ENCODE results near the gene ZBTB20.

ZBTB20 gene

DNA sequence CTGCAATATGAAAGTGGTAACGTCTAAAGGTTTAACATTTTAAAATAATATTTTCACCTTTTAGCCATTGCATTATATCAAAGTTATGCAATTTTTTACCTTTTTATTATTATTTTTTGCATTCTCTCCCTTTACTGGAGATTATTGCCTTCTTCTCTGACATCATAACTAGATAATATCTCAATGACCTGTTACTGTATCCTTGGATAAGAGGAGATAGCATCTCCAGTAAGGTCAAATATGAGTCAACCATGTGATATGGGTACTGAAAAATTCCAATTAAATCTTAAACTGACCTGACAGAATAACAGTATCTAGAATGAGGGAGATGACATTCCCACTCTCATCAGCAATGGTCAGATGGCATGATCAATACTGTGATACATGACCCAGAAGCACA, 108.3 kb downstream of the ZBTB20 start:
- TF ChIP-seq TAF1 (IDR thresholded peaks at IDR 0.05; ENCODE audit: borderline replicate concordance, insufficient read depth, low read length) (no peak), SIN3A (IDR thresholded peaks at IDR 0.05; ENCODE audit: borderline replicate concordance, insufficient read depth, low read length) (no peak), POLR2AphosphoS5 (IDR thresholded peaks at IDR 0.05; ENCODE audit: low read depth, low read length) (no peak), FOXP2 (optimal IDR thresholded peaks at IDR 0.05; ENCODE audit: borderline replicate concordance, extremely low read depth, extremely low read length, insufficient read depth) (no peak)
- TF ChIP-seq, protein P1, sequence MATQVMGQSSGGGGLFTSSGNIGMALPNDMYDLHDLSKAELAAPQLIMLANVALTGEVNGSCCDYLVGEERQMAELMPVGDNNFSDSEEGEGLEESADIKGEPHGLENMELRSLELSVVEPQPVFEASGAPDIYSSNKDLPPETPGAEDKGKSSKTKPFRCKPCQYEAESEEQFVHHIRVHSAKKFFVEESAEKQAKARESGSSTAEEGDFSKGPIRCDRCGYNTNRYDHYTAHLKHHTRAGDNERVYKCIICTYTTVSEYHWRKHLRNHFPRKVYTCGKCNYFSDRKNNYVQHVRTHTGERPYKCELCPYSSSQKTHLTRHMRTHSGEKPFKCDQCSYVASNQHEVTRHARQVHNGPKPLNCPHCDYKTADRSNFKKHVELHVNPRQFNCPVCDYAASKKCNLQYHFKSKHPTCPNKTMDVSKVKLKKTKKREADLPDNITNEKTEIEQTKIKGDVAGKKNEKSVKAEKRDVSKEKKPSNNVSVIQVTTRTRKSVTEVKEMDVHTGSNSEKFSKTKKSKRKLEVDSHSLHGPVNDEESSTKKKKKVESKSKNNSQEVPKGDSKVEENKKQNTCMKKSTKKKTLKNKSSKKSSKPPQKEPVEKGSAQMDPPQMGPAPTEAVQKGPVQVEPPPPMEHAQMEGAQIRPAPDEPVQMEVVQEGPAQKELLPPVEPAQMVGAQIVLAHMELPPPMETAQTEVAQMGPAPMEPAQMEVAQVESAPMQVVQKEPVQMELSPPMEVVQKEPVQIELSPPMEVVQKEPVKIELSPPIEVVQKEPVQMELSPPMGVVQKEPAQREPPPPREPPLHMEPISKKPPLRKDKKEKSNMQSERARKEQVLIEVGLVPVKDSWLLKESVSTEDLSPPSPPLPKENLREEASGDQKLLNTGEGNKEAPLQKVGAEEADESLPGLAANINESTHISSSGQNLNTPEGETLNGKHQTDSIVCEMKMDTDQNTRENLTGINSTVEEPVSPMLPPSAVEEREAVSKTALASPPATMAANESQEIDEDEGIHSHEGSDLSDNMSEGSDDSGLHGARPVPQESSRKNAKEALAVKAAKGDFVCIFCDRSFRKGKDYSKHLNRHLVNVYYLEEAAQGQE (IDR thresholded peaks at IDR 0.05; ENCODE audit: insufficient read depth in 1 of 2, low read depth in 2 of 2, low read length in 2 of 2), result no peak

DNA sequence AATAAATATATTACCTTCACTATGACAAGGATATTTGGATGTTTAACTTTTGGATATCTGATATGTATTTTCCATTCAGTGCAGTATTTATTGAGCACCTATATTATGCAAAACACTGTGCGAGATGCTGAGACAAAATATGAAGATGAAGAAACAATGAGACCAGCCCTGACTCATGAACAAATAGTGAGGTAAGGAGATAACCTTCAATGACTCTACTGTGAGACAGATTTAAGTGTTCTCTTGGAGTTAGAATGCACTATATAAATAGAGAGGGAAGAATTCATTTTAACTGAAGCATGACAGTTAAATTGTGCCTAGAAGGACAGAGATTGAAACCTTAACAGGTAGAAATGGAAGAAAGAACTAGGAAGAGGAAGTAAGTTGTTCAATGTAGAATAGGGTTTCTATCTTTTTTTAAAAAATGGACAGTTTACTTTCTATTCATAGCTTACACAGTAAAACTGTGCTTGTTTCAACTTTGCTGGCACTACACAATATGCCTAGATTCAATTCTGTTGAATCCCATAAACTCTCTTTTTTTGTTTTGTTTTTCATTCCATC, 124.2 kb downstream of the ZBTB20 start:
- TF ChIP-seq TAF1 (IDR thresholded peaks at IDR 0.05; ENCODE audit: borderline replicate concordance, insufficient read depth, low read length) (no peak), FOXP2 (optimal IDR thresholded peaks at IDR 0.05; ENCODE audit: borderline replicate concordance, extremely low read depth, extremely low read length, insufficient read depth) (no peak), POLR2AphosphoS5 (IDR thresholded peaks at IDR 0.05; ENCODE audit: low read depth, low read length) (no peak), SIN3A (IDR thresholded peaks at IDR 0.05; ENCODE audit: borderline replicate concordance, insufficient read depth, low read length) (no peak)
- TF ChIP-seq, protein P1 (IDR thresholded peaks at IDR 0.05; ENCODE audit: insufficient read depth in 1 of 2, low read depth in 2 of 2, low read length in 2 of 2), result no peak

DNA sequence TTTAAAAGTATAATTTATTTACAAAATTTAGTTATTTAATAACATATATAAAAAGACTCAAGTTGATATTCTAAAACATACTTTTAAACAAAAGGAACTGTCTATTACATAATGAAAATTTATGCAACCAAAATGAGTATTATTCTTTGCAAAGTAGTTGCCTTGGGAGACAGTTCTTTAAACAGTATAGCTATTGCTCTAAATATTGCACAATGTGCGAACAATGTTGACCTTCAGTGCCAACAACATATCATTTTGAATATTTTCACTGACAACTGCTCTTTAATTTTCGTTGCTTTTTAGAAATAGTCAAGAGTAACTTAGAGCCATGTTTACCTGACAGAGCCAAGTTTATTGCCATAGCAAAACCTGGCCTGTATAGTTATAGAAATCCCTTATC, 124.9 kb downstream of the ZBTB20 start:
- no peak for TF ChIP-seq TAF1 (IDR thresholded peaks at IDR 0.05; ENCODE audit: borderline replicate concordance, insufficient read depth, low read length)
- TF ChIP-seq POLR2AphosphoS5 (IDR thresholded peaks at IDR 0.05; ENCODE audit: low read depth, low read length), result no peak
- no peak for TF ChIP-seq FOXP2 (optimal IDR thresholded peaks at IDR 0.05; ENCODE audit: borderline replicate concordance, extremely low read depth, extremely low read length, insufficient read depth)
- TF ChIP-seq, protein P1 (IDR thresholded peaks at IDR 0.05; ENCODE audit: insufficient read depth in 1 of 2, low read depth in 2 of 2, low read length in 2 of 2), result no peak
- TF ChIP-seq SIN3A (IDR thresholded peaks at IDR 0.05; ENCODE audit: borderline replicate concordance, insufficient read depth, low read length), result no peak

DNA sequence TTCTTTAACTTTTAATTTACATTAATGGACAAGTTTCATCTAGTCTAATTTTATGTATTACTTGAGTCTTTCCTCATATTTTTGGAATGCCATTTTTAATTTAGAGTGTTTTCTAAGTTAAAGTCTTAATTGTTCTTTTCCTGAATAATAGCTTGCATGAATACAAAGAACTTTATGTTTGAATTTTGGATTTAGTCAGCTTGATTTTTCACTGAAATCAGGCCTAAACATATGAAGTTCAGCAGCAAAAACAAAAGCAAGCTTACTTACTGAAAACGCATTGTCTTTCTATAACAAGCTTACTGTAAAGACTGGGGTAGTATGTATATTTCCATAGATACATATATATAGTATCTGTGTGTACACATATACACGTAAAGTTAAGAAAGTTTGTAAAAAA, 126.0 kb downstream of the ZBTB20 start:
- TF ChIP-seq, protein P1 (IDR thresholded peaks at IDR 0.05; ENCODE audit: insufficient read depth in 1 of 2, low read depth in 2 of 2, low read length in 2 of 2), result no peak
- no peak for TF ChIP-seq FOXP2 (optimal IDR thresholded peaks at IDR 0.05; ENCODE audit: borderline replicate concordance, extremely low read depth, extremely low read length, insufficient read depth)
- TF ChIP-seq SIN3A (IDR thresholded peaks at IDR 0.05; ENCODE audit: borderline replicate concordance, insufficient read depth, low read length), result no peak
- TF ChIP-seq TAF1 (IDR thresholded peaks at IDR 0.05; ENCODE audit: borderline replicate concordance, insufficient read depth, low read length), result no peak
- TF ChIP-seq POLR2AphosphoS5 (IDR thresholded peaks at IDR 0.05; ENCODE audit: low read depth, low read length), result no peak
